ENCODE results near the gene SEL1L. TPM values are rescaled to one million over a fixed set of nuclear protein-coding genes. Genes with fewer than 3 reads are reported as not detected.
"Not testable (repeated sequence)": the region's sequence is repeated elsewhere in the genome, so short reads cannot be mapped to it uniquely, and the experiment has no call there.

SEL1L gene
- total RNA-seq, 2 donors from 2014 or later, result 56.9 to 66.0 TPM

DNA sequence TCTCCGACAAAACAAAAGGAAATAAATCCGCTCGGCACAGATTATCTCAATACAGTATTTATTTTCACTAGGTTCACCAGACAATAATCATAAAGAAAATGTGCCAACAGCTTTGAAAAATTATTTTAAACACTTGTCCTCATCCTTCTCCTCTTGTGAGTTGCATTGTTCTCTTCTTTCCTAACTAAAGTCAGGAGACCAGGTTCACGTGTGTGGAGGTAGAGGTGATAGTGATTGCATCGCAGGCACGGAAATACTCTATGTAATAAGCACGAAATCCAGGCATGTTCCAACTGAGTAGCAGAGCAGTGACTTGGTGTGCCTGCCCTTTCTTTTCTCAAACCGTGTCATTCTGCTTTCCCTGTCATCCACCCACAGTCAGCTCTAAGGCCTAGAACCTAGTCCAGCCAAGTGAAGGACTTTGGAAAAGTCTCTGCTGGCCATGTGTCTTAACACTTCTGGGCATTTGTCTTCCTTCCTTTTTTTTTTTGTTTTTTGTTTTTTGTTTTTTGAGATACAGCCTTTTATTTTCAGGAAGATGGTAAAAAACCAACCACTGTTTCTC, 939 bp upstream of the SEL1L start:
- intact Hi-C loops (cut with DNase I), result no loop called here
- DNase-seq (no peak), ATAC-seq (no peak)

DNA sequence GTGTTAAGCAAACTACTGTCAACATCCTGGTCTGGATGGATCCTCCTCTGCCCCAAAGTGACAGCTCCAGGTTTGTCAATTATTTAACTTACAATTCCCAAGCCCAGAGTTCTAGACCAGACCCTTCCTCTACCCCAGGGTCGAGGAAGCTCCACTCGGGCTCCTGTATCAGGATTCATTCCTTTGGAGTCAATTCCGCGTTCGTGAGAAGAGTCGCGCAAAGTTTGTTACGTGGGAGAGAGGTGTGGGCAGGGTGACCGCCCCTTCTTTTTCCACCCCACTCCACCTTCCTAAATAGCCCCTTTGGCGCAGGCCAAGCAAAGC, 479 bp downstream of the SEL1L start:
- DNase-seq, result no peak
- intact Hi-C loops (cut with DNase I), result no loop called here
- ATAC-seq, result no peak

DNA sequence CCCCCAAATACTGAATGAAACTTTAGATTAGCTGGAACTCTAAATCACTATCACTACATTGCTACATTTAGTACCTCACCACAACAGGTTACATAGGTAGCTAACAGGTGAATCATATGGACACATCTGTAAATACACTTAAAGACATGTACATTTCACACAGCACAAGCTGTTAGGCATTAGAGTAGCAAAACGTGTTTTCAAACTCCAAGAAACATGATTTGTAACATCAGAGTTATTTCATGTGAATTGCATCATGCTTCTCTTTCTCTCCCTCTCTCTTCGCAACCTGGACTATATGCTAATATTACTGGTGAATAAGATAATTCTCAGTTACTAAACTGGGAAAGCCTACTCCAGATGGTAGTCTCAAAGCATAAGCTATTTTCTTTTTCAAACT, 4.3 kb downstream of the SEL1L start:
- ATAC-seq, result no peak
- DNase-seq, result no peak
- intact Hi-C loops (cut with DNase I), result no loop called here

DNA sequence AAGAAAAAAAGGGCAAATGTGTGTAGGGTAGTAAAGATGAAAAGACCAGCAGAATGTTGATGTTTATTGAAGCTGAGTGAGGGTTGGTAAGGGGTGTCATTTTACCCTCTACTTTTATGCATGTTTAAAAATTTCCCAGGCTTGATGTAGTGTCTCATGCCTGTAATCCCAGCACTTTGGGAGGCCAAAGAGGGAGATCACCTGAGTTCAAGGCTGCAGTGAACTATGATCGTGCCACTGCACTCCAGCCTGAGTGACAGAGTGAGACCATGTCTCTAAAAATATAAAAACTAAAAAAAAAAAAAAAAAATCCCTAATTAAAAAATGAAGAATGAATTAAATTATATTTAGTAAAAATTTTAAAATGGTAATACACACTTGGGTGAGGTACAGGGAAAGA, 8.5 kb downstream of the SEL1L start:
- ATAC-seq, result no peak
- intact Hi-C loops (cut with DNase I), result no loop called here
- no peak for DNase-seq

DNA sequence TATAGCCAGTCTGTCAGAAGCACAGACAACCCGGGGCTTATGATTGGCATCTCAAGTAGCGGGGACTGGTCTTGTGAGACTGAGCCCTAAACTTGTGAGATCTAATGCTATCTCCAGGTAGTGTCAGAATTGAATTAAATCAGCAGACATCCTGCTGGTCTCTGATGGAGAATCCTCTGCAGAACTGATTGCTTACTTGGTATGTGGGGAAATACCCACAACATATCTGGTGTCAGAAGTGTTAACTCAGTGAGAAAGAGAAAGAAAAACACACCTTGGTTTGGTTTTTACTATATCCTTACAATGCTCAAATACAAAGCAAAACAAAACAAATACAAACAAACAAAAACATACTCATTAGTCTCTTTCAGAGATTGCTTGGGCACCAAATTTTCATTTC, 10.0 kb downstream of the SEL1L start:
- ATAC-seq, result no peak
- no peak for DNase-seq
- intact Hi-C loops (cut with DNase I), result no loop called here

DNA sequence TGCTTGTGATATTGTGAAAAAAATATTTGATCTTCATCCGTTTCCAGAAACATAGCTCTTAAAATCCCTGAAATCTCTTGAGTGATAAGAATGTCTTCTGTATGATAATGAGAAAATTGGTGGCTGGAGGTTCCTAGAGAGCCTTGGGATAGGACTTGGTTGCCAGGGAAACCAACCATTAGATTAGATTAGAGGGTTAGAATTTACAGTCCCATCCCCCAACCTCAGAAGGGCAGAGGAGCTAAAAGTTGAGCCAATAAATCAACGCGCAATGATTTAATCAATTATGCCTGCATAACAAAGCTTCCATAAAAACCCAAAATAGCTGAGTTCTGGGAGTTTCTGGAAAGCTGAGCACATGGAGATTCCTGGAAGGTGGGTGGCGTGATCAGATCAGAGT, 10.6 kb downstream of the SEL1L start:
- intact Hi-C loops (cut with DNase I), result no loop called here
- ATAC-seq (no peak), DNase-seq (no peak)

DNA sequence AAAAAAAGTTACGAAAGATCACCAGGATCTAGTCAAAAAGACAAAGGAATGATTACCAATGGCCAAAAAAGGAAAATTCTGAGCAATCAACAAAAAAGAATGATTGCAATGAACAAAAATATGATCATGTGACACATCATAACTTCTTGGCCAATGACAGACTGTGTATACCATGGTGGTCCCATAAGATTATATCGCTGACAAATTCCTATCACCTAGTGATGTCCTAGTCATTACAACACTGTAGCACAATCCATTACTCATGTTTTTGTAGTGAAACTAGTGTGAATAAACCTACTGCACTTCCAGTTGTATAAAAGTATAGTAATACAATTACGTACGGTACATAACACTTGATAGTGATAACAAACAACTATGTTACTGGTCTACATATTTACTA, 12.3 kb downstream of the SEL1L start:
- ATAC-seq (no peak), DNase-seq (no peak)
- intact Hi-C loops (cut with DNase I), result no loop called here

DNA sequence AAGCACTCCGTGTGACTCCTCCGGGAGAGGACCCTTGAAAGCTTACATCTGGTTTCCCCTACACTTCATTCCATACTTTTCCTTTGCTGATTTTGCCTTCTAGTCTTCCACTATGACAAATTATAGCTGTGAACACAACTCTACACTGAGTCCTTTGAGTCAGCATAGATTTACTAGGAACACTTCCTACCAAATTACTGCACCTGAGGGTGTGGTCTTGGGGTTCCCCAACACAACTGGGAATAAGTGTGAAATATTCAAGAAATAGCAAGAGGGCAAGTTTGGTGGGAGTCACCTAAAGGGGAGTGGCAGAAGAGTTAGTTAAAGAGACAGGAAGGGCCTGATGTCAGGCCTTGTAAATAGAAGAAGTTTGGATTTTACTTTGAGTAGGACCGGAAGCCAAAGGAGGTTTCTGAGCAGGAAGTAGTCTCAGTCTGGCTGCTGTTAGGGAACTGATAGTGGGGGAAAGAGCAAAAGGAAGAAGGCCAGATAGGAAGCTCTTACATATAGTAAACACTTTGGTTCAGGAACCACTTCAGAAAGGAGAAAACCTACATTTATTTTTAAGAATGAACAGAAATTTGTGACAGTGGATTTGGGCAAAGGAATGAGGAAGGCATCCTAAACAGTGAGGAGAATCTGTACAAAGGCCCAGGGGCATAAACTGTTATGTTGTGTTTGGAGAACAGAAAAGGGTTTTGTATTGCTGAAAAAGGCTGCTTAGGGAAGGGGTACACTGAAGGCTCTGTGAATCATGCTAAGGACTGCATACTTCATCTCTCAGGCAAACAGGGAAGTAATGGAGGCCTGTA, 14.2 kb downstream of the SEL1L start:
- ATAC-seq (peak; percentile 71 to 74), DNase-seq (no peak)
- intact Hi-C loops (cut with DNase I), result no loop called here

DNA sequence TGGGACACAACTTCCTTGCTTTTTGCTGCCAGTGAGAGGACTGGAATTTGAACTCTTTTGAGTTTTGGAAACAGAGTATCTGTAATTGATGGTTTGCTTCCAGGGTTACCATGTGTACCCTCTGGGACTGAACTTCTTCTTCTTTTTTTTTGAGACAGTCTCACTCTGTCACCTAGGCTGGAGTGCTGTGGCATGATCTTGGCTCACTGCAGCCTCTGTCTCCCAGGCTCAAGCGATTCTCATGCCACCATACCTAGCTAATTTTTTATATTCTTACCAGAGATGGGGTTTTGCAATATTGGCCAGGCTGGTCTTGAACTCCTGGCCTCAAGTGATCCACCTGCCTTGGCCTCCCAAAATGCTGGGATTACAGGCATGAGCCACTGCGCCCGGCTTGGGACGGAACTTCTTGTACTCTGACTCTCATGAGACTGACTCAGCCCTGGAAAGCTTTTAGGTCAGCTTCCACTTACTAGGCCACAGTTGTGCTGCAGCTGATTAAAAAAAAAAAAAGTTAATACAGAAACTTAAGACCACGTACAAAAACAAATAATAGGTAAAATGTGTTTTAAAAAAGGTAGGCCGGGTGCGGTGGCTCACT, 15.8 kb downstream of the SEL1L start:
- intact Hi-C loops (cut with DNase I), result no loop called here
- ATAC-seq, result peak; percentile 67 to 74
- DNase-seq, result peak; percentile 56

DNA sequence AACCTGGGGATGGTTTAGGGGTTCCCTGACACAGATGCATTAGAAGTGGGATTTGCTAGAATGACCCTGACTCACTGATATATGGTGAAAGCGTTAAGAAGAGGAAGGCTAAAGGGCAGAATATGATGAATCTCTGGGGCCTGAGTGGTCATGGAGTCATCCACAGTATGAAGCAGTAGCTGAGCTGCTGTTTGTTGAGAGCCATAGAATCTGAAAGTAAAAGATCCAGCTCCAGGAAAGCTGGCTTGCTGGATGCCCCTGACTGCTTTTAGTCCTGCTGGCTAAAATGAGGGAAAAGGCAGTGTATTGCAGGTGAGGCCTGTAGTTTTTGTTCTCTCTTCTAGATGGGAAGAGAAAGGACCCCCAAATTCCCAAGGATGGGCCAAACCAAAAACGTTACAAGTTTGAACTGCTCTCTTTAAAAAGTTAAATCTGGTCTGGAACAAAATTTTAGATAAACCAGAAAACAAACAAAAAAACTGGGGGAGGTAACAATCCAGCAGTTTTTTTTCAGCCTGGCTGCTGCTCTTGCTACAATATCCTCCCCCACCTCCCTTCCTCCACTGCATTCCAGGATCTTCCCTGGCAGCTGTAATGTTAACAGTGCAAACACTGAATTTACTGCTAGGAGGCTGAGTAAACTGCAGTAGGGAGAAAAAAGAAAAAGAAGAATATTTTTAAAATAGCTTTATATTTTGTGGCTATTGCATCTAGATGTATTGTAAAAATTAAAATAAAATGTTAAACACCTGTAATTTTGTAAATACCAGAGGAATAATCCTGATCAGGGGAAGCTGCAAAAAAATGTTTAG, 16.5 kb downstream of the SEL1L start:
- intact Hi-C loops (cut with DNase I), result no loop called here
- ATAC-seq (peak; percentile 73 to 80), DNase-seq (peak; percentile 31)

DNA sequence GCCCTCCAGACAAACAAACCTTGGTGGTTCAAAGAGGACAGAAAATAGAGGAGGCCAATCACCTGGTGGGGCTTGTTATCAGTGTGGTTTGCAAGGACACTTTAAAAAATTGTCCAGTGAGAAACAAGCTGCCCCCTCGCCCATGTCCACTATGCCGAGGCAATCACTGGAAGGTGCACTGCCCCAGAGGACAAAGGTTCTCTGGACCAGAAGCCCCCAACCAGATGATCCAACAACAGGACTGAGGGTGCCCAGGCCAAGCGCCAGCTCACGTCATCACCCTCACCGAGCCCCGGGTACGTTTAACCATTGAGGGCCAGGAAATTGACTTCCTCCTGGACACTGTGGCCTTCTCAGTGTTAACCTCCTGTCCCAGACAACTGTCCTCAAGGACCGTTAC, 17.7 kb downstream of the SEL1L start:
- DNase-seq; ATAC-seq; intact Hi-C loops (cut with DNase I): not testable (repeated sequence)

DNA sequence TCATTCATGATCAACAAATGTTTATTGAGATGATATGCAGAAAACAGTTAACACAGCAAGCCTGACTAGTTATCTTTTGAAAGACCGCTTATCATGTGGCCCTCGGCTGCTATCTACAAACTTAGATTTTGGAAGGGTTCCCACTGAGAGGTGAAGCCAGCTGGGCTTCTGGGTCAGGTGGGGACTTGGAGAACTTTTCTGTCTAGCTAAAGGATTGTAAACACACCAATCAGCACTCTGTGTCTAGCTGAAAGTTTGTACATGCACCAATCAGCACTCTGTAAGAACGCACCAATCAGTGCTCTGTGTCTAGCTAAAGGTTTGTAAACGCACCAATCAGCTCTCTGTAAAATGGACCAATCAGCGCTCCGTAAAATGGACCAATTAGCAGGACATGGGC, 20.8 kb downstream of the SEL1L start:
- intact Hi-C loops (cut with DNase I); ATAC-seq; DNase-seq: not testable (repeated sequence)

DNA sequence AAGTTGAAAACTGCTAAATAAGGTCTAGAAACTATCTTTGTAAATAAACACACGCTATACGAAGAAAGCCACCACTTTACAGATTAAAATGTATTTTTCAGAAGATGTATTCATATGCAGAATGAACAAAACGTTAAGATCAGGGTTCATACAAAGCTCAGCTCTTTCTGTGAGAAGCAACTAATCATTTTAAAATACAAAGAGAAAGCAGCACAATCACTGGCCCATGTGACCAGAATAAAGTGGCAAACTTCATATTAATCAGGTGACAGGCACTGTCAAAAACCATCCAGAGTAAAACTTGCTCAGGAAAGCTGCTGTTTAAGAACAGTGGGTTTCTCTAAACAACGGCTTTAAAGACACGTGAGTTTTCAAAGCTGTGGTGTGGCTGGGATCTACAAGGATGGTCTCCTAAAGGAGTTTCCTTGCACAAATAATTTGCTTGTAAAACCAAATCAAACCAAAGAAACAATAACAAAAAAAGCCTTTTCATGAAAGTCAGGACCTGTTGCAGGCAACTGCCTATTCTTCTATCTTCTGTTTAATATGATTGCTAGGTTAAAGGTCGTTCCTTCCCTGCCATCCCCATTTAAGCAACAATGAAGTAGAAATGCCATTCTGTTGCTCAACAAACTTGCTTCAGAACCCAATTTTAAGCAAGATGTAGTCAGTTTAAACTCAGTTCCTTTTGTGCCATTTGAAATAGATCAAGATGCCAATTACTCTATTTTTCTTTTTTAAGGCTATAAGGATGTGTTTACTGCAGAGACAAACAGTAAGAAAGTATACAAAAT, 22.3 kb downstream of the SEL1L start:
- intact Hi-C loops (cut with DNase I), result no loop called here
- DNase-seq, result no peak
- peak in 1 of 2 donors; percentile 30 for ATAC-seq

DNA sequence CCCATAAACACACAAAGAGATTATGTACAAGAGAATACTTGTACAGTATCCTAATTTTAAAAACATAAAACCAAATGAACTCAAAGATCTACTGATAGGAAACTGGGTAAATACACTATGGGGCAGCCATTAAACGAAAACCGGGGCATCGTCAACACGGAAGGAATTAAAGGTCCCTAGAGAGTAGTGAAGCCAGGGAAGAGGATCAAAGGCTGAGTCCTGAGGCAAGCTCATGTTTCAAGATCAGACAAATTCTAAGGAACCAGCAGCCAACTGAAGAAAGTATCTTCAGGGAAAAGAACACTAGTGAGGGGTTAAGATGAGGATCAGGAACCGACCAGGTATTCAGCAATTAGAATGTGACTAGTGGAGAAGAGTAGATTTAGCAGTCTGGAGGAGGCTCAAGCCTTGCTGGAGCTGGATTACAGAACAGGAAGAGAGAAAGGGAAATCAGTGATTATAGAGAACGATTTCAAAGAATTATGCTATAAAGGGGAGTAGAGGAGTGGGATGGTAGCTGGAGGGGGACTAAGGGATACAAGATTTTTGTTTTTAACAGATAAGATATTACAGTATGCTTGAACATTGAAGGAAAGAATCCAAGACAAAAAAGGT, 23.7 kb downstream of the SEL1L start:
- intact Hi-C loops (cut with DNase I), result no loop called here

DNA sequence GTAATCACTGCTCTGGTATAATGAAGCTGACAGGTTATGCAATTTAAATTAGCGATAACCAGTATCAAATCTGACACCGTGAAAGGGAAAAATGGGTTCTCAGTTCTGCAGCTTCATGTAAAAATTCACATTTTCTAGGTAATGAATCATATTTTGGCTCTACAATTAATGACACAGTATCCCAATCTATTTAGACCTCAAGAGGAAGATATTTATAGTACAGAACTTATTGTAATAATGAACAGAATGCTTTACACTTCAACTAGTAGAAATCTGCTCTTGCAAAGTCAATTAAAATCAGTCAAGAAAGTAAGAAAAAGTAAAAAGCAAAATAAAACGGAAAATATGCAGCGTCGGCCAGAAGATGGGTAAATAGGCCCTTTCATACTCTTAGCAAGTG, 24.3 kb downstream of the SEL1L start:
- intact Hi-C loops (cut with DNase I), result no loop called here
- DNase-seq (no peak), ATAC-seq (peak in 1 of 2 donors; percentile 50)

More for the DNA sequence above, 23.7 kb downstream of the SEL1L start:
- DNase-seq (no peak), ATAC-seq (peak in 1 of 2 donors; percentile 49)

DNA sequence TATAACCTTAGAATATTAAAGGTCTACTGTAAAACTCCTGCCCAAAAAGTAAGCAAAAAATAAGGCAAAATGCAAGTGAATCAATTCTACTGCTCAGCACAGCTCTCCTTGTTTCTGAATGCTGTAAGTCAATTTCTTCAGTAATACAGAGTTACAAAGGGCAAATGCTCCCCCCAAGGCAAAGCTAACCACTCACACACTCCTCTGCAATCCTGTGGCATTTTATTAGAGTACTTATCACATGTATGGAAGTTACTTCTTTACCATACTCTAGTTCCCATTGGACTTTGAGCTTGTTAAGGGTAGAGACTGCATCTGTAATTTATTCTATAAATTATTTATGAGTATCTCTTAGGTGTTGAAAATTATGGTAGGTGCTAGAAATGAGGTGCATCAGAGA, 27.2 kb downstream of the SEL1L start:
- intact Hi-C loops (cut with DNase I), result no loop called here
- ATAC-seq (no peak), DNase-seq (no peak)

DNA sequence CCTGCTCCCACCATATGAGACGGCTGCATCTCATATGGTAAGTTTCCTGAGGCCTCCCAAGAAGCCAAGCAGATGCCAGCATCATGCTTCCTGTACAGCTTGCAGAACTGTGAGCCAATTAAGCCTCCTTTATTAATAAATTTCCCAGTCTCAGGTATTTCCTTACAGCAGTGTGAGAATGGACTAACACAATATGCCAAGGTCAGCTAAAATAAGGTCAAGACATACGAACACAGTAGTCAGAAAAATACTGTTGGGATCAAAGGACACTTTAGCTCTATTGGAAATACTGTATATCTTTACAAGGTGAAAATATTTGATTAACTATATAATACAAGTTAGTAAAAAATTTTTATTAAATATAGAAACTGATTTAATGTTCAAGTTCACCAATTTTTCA, 28.8 kb downstream of the SEL1L start:
- intact Hi-C loops (cut with DNase I), result no loop called here
- ATAC-seq, result no peak
- no peak for DNase-seq

DNA sequence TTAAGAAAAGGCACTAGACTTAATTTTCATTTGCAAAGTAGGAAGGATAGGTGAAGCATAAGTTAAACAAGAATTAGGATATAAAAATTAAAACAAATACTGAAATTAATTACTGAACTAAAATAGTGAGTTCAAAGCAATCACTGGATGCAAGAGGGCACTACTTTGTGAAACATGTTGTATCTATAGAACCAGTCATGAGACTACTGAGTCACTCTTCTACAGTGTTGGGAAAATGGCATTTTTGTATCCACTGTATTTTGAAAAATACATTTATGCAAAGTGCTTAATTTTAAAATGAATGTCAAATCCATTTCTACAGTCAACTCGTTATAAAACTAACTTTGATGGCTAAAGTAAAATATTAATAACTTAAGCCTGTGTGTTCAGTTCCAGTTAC, 47.9 kb downstream of the SEL1L start:
- DNase-seq (no peak), ATAC-seq (no peak)
- intact Hi-C loops (cut with DNase I), result no loop called here

DNA sequence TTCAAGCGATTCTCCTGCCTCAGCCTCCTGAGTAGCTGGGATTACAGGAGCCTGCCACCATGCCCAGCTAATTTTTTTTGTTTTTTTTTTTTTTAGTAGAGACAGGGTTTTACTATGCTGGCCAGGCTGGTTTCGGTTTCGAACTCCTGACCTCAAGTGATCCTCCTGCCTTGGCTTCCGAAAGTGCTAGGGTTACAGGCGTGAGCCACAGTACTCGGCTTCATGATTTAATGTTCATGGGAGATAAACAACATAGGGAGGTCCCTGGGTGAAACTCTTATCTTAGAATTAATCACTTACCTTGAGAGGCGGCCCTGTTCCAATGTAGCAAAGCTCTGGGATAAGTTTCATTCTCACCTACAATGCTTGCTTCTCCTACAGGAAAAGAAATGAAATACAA, 48.3 kb downstream of the SEL1L start:
- no peak for ATAC-seq
- intact Hi-C loops (cut with DNase I), result no loop called here
- no peak for DNase-seq

Measured in left cardiac atrium (tissue), 4 donors.